SU-DHL-6 (cell line): ENCODE measurements around the gene TTF1.

Experiments
- H2AFZ ChIP-seq: fragments of 200-600 bp; sonication (generic); 2 replicates; pipeline ENCODE4 v1.6.1; 2014; ENCODE audit warnings: low read depth, mild to moderate bottlenecking, moderate library complexity, mixed read lengths, antibody characterized with exemption, low read length; ENCODE audit not compliant: severe bottlenecking
- H3F3A ChIP-seq: fragments of 200-600 bp; shearing (Covaris generic); 2 replicates; pipeline ENCODE4 v1.6.0; 2016; ENCODE audit warnings: antibody characterized with exemption, mild to moderate bottlenecking; ENCODE audit not compliant: insufficient read depth
- H3K27ac ChIP-seq: fragments of 200-600 bp; sonication (generic); 2 replicates; pipeline ENCODE4 v1.5.1; 2016; ENCODE audit warnings: low read depth, mild to moderate bottlenecking, low read length, moderate library complexity, mixed read lengths
- H3K27me3 ChIP-seq: fragments of 200-600 bp; sonication (generic), shearing (Covaris generic); 2 replicates; pipeline ENCODE4 v1.6.0; 2014; ENCODE audit warnings: mild to moderate bottlenecking, low read length
- H3K36me3 ChIP-seq: fragments of 200-600 bp; sonication (generic); 2 replicates; pipeline ENCODE4 v1.6.1; 2014; ENCODE audit warnings: mild to moderate bottlenecking, low read length, mixed read lengths
- H3K4me2 ChIP-seq: fragments of 300-600, 200-600 bp; shearing (Covaris generic), sonication (generic); 2 replicates; pipeline ENCODE4 v1.6.0; 2014; ENCODE audit warnings: low read length, low read depth, mild to moderate bottlenecking; ENCODE audit not compliant: poor library complexity, severe bottlenecking
- H3K4me3 ChIP-seq: fragments of 200-600 bp; sonication (generic); 2 replicates; pipeline ENCODE4 v1.5.1; 2014; ENCODE audit warnings: antibody characterized with exemption, low read length, mild to moderate bottlenecking, mixed read lengths; ENCODE audit not compliant: insufficient read depth, poor library complexity, severe bottlenecking
- H3K79me2 ChIP-seq: fragments of 200-600 bp; sonication (generic); 2 replicates; pipeline ENCODE4 v1.6.1; 2014; ENCODE audit warnings: mild to moderate bottlenecking, low read length, moderate library complexity; ENCODE audit not compliant: insufficient read depth
- H3K9ac ChIP-seq: fragments of 200-600 bp; sonication (generic); 2 replicates; pipeline ENCODE4 v1.7.0; 2014; ENCODE audit warnings: mild to moderate bottlenecking, low read length
- H3K9me2 ChIP-seq: fragments of 200-600 bp; sonication (generic); replicated peaks from 2 replicates; pipeline ENCODE4 v1.6.1; 2014; ENCODE audit warnings: low read length; ENCODE audit not compliant: insufficient read depth
- H3K9me3 ChIP-seq: fragments of 200-600 bp; sonication (generic); 2 replicates; pipeline ENCODE4 v1.6.1; 2014; ENCODE audit warnings: low read length, mixed read lengths; ENCODE audit not compliant: insufficient read depth
- H4K20me1 ChIP-seq: fragments of 200-600 bp; sonication (generic); 2 replicates; pipeline ENCODE4 v1.6.1; 2014; ENCODE audit warnings: low read depth, mild to moderate bottlenecking, antibody characterized with exemption, low read length, moderate library complexity, mixed read lengths
- CTCF ChIP-seq: fragments of 200-600 bp; sonication (generic); IDR thresholded peaks from one replicate; pipeline ENCODE4 v1.5.1; 2017; ENCODE audit warnings: antibody characterized with exemption, mild to moderate bottlenecking, low read length, moderate library complexity; ENCODE audit not compliant: insufficient read depth, poor library complexity, severe bottlenecking
- EZH2phosphoT487 ChIP-seq: fragments of 200-600 bp; sonication (generic), shearing (Covaris generic); conservative IDR thresholded peaks from 2 replicates; pipeline ENCODE4 v1.6.1; 2018; ENCODE audit warnings: mild to moderate bottlenecking, antibody characterized with exemption, low read length, moderate library complexity, mixed read lengths

Gene TTF1

GRCh38 chr9:132443951-132444607 lies 37.4 kb upstream of the TTF1 start:
- Histone ChIP-seq H3K27ac (no peak overlapping the region), H3K9ac (no peak overlapping the region), H3K9me2 (no peaks in the 10 kb centered on the region), H3K9me3 (no peaks in the 10 kb centered on the region), H3K36me3 (no peaks in the 10 kb centered on the region), H3K27me3 (no peaks in the 10 kb centered on the region), H2AFZ (no peak overlapping the region), H3K4me2 (no peak overlapping the region), H3F3A (no peaks in the 10 kb centered on the region), H3K79me2 (no peaks in the 10 kb centered on the region), H3K4me3 (no peak overlapping the region), H4K20me1 (no peaks in the 10 kb centered on the region)
- TF ChIP-seq CTCF (no peak), EZH2phosphoT487 (no peak)

GRCh38 chr9:132441404-132441803 lies 34.8 kb upstream of the TTF1 start:
- Histone ChIP-seq H3K4me2 (no peak overlapping the region), H3K4me3 (no peak overlapping the region), H3K9me3 (no peaks in the 10 kb centered on the region), H3K36me3 (no peaks in the 10 kb centered on the region), H3K27ac (no peak overlapping the region), H3K27me3 (no peaks in the 10 kb centered on the region), H3K79me2 (no peaks in the 10 kb centered on the region), H3K9ac (no peak overlapping the region), H4K20me1 (no peaks in the 10 kb centered on the region), H3F3A (no peaks in the 10 kb centered on the region), H2AFZ (no peak overlapping the region), H3K9me2 (no peaks in the 10 kb centered on the region)
- TF ChIP-seq EZH2phosphoT487 (no peak), CTCF (no peak)

GRCh38 chr9:132440735-132441134 lies 34.1 kb upstream of the TTF1 start:
- no peaks in the 10 kb centered on the region for H3K9me3 ChIP-seq
- no peak overlapping the region for H3K9ac ChIP-seq
- TF ChIP-seq CTCF (no peak), EZH2phosphoT487 (no peak)
- no peak overlapping the region for H3K4me3 ChIP-seq
- no peak overlapping the region for H3K27ac ChIP-seq
- H3K36me3 ChIP-seq, result no peaks in the 10 kb centered on the region
- H3F3A ChIP-seq, result no peaks in the 10 kb centered on the region
- no peaks in the 10 kb centered on the region for H4K20me1 ChIP-seq
- no peaks in the 10 kb centered on the region for H3K27me3 ChIP-seq
- no peaks in the 10 kb centered on the region for H3K79me2 ChIP-seq
- H2AFZ ChIP-seq, result no peak overlapping the region
- no peaks in the 10 kb centered on the region for H3K9me2 ChIP-seq
- H3K4me2 ChIP-seq, result no peak overlapping the region
